ENCODE results near the gene TRIM42. TPM values are rescaled to one million over a fixed set of nuclear protein-coding genes. Genes with fewer than 3 reads are reported as not detected.

The TRIM42 gene
- total and polyA plus RNA-seq, 7 experiments from 2014 or later, result not detected

GRCh38 chr3:140719841-140720614 is 42.2 kb downstream of the TRIM42 start:
- H3K27ac ChIP-seq (ENCODE audit: low read depth, low read length), result no peak overlapping the region
- ATAC-seq (no peak), DNase-seq (no peak)
- no peak overlapping the region for H3K4me3 ChIP-seq (ENCODE audit: low read length)
- Mint-ChIP-seq H3K4me3 (no peak overlapping the region), H3K27ac (no peak overlapping the region), H3K9me3 (peaks cover 0 to 9% (median 0%) of the 10 kb centered on the region in 11 donors), H3K36me3 (peaks cover 0 to 5% (median 0%) of the 10 kb centered on the region in 5 donors), H3K4me1 (peaks cover 0 to 8% (median 0%) of the 10 kb centered on the region in 7 donors), H3K27me3 (peaks cover 3 to 19% (median 8%) of the 10 kb centered on the region in 5 donors)
- H3K27me3 ChIP-seq (ENCODE audit: control insufficient read depth in 2 of 2, insufficient read depth in 2 of 2, low read length in 2 of 2), result no peaks in the 10 kb centered on the region
- CTCF ChIA-PET, result no interaction called here
- intact Hi-C loops (cut with micrococcal nuclease), result no loop called here
- H3K36me3 ChIP-seq (ENCODE audit: control insufficient read depth in 2 of 3, insufficient read depth in 3 of 3, low read length in 3 of 3), result no peaks in the 10 kb centered on the region
- POLR2A ChIA-PET, result no interaction called here
- H3K4me1 ChIP-seq (ENCODE audit: control insufficient read depth in 2 of 2, insufficient read depth in 2 of 2, low read length in 2 of 2), result no peaks in the 10 kb centered on the region
- no peaks in the 10 kb centered on the region for H3K9me3 ChIP-seq (ENCODE audit: control insufficient read depth in 2 of 3, low read length in 3 of 3)

- Mint-ChIP-seq H3K9me3 (peaks cover 0 to 9% (median 0%) of the 10 kb centered on the region in 11 donors), H3K4me3 (no peak overlapping the region), H3K27ac (no peak overlapping the region), H3K4me1 (peaks cover 0 to 8% (median 0%) of the 10 kb centered on the region in 7 donors), H3K27me3 (peaks cover 0 to 25% (median 14%) of the 10 kb centered on the region in 5 donors), H3K36me3 (peaks cover 0 to 5% (median 0%) of the 10 kb centered on the region in 5 donors)
- no peak for DNase-seq
- no peaks in the 10 kb centered on the region for H3K27me3 ChIP-seq (ENCODE audit: control insufficient read depth in 2 of 2, insufficient read depth in 2 of 2, low read length in 2 of 2)
- H3K27ac ChIP-seq (ENCODE audit: low read depth, low read length), result no peak overlapping the region
- POLR2A ChIA-PET, result no interaction called here
- CTCF ChIA-PET, result no interaction called here
- no peak for ATAC-seq
- intact Hi-C loops (cut with micrococcal nuclease), result no loop called here
- H3K9me3 ChIP-seq (ENCODE audit: control insufficient read depth in 2 of 3, low read length in 3 of 3), result no peaks in the 10 kb centered on the region
- no peak overlapping the region for H3K4me3 ChIP-seq (ENCODE audit: low read length)
- no peaks in the 10 kb centered on the region for H3K36me3 ChIP-seq (ENCODE audit: control insufficient read depth in 2 of 3, insufficient read depth in 3 of 3, low read length in 3 of 3)
- no peaks in the 10 kb centered on the region for H3K4me1 ChIP-seq (ENCODE audit: control insufficient read depth in 2 of 2, insufficient read depth in 2 of 2, low read length in 2 of 2)
Measured at GRCh38 chr3:140723576-140723975, 45.7 kb downstream of the TRIM42 start.

- Histone ChIP-seq H3K9me3 (ENCODE audit: control insufficient read depth in 2 of 3, low read length in 3 of 3) (no peaks in the 10 kb centered on the region), H3K27ac (ENCODE audit: low read depth, low read length) (no peak overlapping the region), H3K27me3 (ENCODE audit: control insufficient read depth in 2 of 2, insufficient read depth in 2 of 2, low read length in 2 of 2) (no peaks in the 10 kb centered on the region), H3K4me3 (ENCODE audit: low read length) (no peak overlapping the region), H3K36me3 (ENCODE audit: control insufficient read depth in 2 of 3, insufficient read depth in 3 of 3, low read length in 3 of 3) (no peaks in the 10 kb centered on the region), H3K4me1 (ENCODE audit: control insufficient read depth in 2 of 2, insufficient read depth in 2 of 2, low read length in 2 of 2) (no peaks in the 10 kb centered on the region)
- peaks cover 0 to 8% (median 0%) of the 10 kb centered on the region in 7 donors for H3K4me1 Mint-ChIP-seq
- peaks cover 0 to 7% (median 0%) of the 10 kb centered on the region in 11 donors for H3K9me3 Mint-ChIP-seq
- no peak for ATAC-seq
- no peak overlapping the region for H3K27ac Mint-ChIP-seq
- POLR2A ChIA-PET, result no interaction called here
- no peak overlapping the region for H3K4me3 Mint-ChIP-seq
- intact Hi-C loops (cut with micrococcal nuclease), result no loop called here
- CTCF ChIA-PET, result no interaction called here
- no peaks in the 10 kb centered on the region for H3K36me3 Mint-ChIP-seq
- peaks cover 0 to 24% (median 8%) of the 10 kb centered on the region in 5 donors for H3K27me3 Mint-ChIP-seq
- no peak for DNase-seq
Measured at GRCh38 chr3:140724856-140725812, 47.3 kb downstream of the TRIM42 start.

GRCh38 chr3:140726066-140726465 is 48.2 kb downstream of the TRIM42 start:
- H3K27ac Mint-ChIP-seq, result no peak overlapping the region
- no peaks in the 10 kb centered on the region for H3K4me1 ChIP-seq (ENCODE audit: control insufficient read depth in 2 of 2, insufficient read depth in 2 of 2, low read length in 2 of 2)
- no peak overlapping the region for H3K4me3 Mint-ChIP-seq
- DNase-seq, result no peak
- peaks cover 0 to 7% (median 0%) of the 10 kb centered on the region in 11 donors for H3K9me3 Mint-ChIP-seq
- H3K27me3 Mint-ChIP-seq, result peaks cover 2 to 26% (median 8%) of the 10 kb centered on the region in 5 donors
- ATAC-seq, result no peak
- ChIA-PET CTCF (no interaction called here), POLR2A (no interaction called here)
- H3K27ac ChIP-seq (ENCODE audit: low read depth, low read length), result no peak overlapping the region
- H3K36me3 Mint-ChIP-seq, result no peaks in the 10 kb centered on the region
- no peaks in the 10 kb centered on the region for H3K9me3 ChIP-seq (ENCODE audit: control insufficient read depth in 2 of 3, low read length in 3 of 3)
- no peaks in the 10 kb centered on the region for H3K36me3 ChIP-seq (ENCODE audit: control insufficient read depth in 2 of 3, insufficient read depth in 3 of 3, low read length in 3 of 3)
- intact Hi-C loops (cut with micrococcal nuclease), result no loop called here
- peaks cover 0 to 8% (median 0%) of the 10 kb centered on the region in 7 donors for H3K4me1 Mint-ChIP-seq
- H3K4me3 ChIP-seq (ENCODE audit: low read length), result no peak overlapping the region
- H3K27me3 ChIP-seq (ENCODE audit: control insufficient read depth in 2 of 2, insufficient read depth in 2 of 2, low read length in 2 of 2), result no peaks in the 10 kb centered on the region

GRCh38 chr3:140727886-140728285 is 50.0 kb downstream of the TRIM42 start:
- Histone ChIP-seq H3K4me1 (ENCODE audit: control insufficient read depth in 2 of 2, insufficient read depth in 2 of 2, low read length in 2 of 2) (no peaks in the 10 kb centered on the region), H3K27me3 (ENCODE audit: control insufficient read depth in 2 of 2, insufficient read depth in 2 of 2, low read length in 2 of 2) (no peaks in the 10 kb centered on the region), H3K4me3 (ENCODE audit: low read length) (no peak overlapping the region), H3K36me3 (ENCODE audit: control insufficient read depth in 2 of 3, insufficient read depth in 3 of 3, low read length in 3 of 3) (no peaks in the 10 kb centered on the region), H3K27ac (ENCODE audit: low read depth, low read length) (no peak overlapping the region), H3K9me3 (ENCODE audit: control insufficient read depth in 2 of 3, low read length in 3 of 3) (no peaks in the 10 kb centered on the region)
- no peak overlapping the region for H3K27ac Mint-ChIP-seq
- DNase-seq (no peak), ATAC-seq (no peak)
- no peaks in the 10 kb centered on the region for H3K36me3 Mint-ChIP-seq
- H3K27me3 Mint-ChIP-seq, result peaks cover 3 to 28% (median 9%) of the 10 kb centered on the region in 5 donors
- ChIA-PET CTCF (no interaction called here), POLR2A (no interaction called here)
- H3K9me3 Mint-ChIP-seq, result peaks cover 0 to 9% (median 0%) of the 10 kb centered on the region in 11 donors
- peaks cover 0 to 18% (median 0%) of the 10 kb centered on the region in 7 donors for H3K4me1 Mint-ChIP-seq
- H3K4me3 Mint-ChIP-seq, result no peak overlapping the region
- intact Hi-C loops (cut with micrococcal nuclease), result no loop called here

GRCh38 chr3:140731440-140732119 is 53.7 kb downstream of the TRIM42 start:
- Mint-ChIP-seq H3K4me1 (peaks cover 0 to 18% (median 0%) of the 10 kb centered on the region in 7 donors), H3K36me3 (peaks cover 0 to 1% (median 0%) of the 10 kb centered on the region in 5 donors), H3K4me3 (no peak overlapping the region), H3K27me3 (peaks cover 10 to 34% (median 17%) of the 10 kb centered on the region in 5 donors), H3K27ac (no peak overlapping the region), H3K9me3 (peaks cover 0 to 10% (median 2%) of the 10 kb centered on the region in 11 donors)
- H3K36me3 ChIP-seq (ENCODE audit: control insufficient read depth in 2 of 3, insufficient read depth in 3 of 3, low read length in 3 of 3), result no peaks in the 10 kb centered on the region
- no peaks in the 10 kb centered on the region for H3K27me3 ChIP-seq (ENCODE audit: control insufficient read depth in 2 of 2, insufficient read depth in 2 of 2, low read length in 2 of 2)
- intact Hi-C loops (cut with micrococcal nuclease), result no loop called here
- H3K9me3 ChIP-seq (ENCODE audit: control insufficient read depth in 2 of 3, low read length in 3 of 3), result no peaks in the 10 kb centered on the region
- ATAC-seq, result no peak
- ChIA-PET CTCF (no interaction called here), POLR2A (no interaction called here)
- H3K27ac ChIP-seq (ENCODE audit: low read depth, low read length), result no peak overlapping the region
- H3K4me3 ChIP-seq (ENCODE audit: low read length), result no peak overlapping the region
- H3K4me1 ChIP-seq (ENCODE audit: control insufficient read depth in 2 of 2, insufficient read depth in 2 of 2, low read length in 2 of 2), result no peaks in the 10 kb centered on the region
- DNase-seq, result peak in 2 of 9 donors; percentile 3 to 19
